HG03457 (cell line): ENCODE measurements around the gene ACVRL1.

Source experiments
- ATAC-seq: cut with Tn5 transposase; IDR thresholded peaks from one replicate; pipeline ENCODE4 v1.9.1; 2021; ENCODE audit warnings: moderate number of reproducible peaks; ENCODE audit not compliant: unreplicated experiment

ACVRL1 gene

DNA sequence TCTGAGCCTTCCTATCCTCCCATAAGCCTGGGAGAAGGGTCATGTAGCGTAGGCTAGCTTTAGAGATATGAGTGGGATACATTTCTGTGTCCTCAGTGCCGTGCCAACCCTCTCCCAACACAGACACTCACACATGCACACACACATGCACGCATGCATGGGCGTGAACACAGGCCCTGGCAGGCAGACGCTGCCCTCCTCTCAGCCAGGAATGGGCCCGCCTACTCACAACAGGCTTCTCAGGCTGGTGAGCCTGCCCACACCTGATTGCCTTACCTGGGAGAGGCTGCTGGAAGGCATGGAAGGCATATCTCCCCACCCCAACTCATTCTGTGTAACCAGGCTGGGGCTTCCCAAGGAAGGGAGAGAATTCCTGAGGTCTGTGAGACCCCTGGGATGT lies 31.4 kb downstream of the ACVRL1 start:
- ATAC-seq, result no peak

DNA sequence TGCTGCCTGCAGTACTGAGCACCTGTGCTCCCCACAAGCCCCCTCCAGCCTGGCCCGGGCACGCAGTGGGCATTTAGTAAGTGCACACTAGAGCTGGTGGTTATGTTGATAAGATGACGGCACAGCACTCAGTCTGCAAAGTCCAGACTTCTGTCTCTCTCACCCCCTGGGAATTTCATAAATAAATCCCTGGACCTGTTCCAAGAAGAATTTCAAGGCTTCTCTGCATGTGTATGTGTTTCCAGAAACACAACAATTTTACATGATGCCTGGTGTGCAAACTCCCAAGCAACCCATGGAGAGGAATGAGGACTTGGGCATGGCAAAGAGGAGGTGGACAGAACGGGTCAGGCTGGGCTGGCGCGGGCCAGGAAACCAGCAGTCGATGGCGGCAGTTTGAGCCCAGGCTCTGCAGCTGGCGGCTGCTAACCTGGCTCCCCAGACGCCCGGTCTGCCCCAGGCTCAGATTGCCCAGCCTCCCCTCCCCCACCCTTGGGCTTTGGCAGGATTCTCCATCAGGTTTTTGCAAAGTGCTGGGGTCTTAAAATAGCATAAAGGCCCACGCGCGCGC lies 33.8 kb downstream of the ACVRL1 start:
- ATAC-seq, result no peak

DNA sequence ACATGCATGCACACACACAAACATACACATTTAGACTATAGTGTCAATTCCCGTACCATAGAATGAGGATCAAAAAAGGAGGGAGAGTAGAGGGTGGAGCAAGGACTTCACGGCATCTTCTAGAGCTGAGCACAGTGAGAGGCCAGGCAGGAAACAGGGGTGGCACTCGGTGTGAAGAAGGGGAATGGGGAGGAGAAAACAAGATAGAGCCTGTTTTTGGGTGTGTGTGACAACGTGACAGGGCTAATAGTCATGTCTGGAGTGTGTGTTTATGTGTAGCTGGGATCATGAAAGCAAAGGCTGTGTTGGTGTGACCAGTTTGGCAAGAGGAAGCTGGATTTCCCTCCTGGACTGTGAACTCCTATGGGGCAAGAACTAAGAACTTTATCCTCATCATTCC lies 34.3 kb downstream of the ACVRL1 start:
- ATAC-seq, result no peak

DNA sequence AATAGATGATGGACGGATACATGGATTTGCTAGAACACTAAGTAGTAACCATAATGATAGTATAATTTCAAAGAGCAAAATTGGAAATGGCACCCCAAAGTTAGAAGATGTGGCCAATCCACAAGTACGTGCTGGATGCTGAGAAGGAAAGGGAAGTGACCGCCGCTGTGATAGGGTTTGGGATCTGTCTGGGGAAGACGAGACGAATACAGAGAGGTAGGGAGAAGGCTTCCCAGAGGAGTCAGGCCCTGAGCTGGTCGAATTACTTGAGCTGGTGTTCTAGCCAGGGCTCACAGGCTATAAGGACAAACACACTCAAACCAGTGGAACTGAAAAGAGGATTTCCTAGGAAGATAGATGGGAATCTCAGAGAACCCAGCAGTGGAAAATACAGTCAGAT lies 34.8 kb downstream of the ACVRL1 start:
- no peak for ATAC-seq

DNA sequence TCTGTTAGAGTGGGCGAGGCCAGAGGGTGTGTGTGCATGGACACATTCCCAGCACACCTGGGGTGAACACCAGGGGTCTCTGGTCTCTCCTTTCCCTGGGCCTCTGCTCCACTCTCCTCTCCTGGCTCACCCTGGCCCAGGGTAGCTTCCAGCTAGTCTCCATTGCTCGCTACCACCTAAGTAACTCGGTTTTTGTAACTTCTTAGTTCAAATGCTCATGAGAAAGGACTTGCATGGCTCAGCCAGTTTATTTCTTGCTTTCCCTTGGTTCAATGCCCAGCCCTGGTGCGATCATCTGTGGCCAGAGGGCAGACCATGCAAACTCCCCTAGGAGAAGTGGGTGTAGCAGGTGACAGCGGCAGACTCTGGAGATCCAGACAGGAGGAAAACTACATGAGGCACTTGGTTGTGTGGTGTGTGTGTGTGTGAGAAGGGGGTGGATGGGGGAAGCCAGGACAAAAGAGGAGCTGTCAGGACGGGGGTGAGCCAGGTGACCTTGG lies 35.2 kb downstream of the ACVRL1 start:
- ATAC-seq, result no peak

DNA sequence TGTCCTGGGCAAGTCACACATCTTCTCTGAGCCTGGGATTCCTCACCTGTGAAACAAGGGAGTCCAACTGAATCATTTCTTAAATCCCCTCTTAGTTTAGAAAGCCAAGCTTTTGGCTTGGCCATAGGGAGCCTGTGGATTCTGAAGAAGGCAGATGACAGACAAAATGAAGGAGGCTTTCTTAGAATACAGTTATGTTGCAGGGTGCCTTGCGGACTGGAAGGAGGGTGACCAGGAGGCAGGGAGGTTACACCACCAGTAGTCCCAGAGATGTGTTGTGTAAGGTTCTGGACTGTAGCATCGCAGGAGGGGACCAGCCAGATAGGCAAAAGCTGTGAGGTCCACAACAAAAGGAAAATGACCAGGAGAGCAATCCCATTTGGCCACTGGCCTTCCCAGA lies 36.0 kb downstream of the ACVRL1 start:
- ATAC-seq, result no peak

DNA sequence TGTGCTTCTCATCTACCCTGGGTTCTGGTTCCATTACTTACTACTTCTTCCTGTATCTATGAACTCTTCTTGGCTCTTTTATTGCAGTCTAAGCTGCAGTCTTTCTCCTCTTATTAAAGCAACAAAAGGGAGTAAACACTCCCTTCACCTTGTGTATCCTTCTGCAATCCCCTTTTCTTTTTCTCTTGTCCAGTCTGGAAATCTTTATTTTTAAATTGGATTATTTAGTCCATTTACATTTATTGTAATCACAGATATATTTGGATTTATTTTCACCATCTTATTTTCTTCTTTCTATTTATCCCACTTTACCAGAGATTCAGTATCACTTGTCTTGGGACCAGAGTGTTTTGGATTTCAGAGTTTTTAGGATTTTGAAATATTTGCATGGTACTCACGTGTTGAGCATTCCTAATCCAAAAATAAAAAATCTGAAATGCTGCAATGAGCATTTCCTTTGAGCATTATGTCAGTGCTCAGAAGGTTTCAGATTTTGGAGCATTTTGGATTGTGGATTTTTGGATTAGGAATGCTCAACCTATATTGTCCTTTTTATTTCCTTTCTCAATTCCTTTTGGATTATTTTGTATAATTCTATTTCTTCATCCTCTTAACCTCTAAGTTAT lies 37.4 kb downstream of the ACVRL1 start:
- ATAC-seq, result no peak

DNA sequence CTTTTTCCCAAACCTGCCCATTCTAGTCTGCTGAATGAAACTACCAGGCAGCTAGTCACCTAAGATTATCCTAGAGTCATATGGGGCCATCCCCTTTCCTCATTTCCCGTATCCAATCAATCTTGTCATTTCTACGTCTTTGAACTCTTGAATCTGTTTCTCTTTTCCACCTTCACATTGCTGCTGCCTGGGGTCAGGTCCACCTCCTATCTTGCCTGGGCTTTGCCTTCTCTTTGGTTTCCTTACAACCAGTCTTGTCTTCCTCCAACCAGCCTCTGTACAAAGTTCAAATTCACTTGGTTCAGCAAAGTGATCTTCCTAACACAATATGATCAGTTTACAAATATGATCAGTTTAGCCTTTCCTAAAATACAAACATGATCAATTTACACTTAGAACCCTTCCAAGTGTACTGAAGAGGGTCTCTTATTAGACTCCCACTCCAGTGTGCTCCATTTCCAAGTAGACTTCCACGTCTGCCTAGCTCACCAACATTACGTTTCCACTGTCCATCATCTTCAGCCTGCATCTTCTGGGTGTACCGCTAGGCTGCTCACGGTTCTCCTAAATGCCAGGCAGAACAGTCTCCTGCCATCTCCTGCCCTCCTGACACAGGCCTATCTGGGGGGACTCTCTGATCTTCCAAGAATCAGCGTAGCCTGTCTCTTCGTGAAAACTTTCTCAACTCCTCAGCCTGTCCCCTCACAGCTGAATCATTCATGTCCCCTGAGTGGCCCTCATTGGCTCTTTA lies 40.1 kb downstream of the ACVRL1 start:
- no peak for ATAC-seq

DNA sequence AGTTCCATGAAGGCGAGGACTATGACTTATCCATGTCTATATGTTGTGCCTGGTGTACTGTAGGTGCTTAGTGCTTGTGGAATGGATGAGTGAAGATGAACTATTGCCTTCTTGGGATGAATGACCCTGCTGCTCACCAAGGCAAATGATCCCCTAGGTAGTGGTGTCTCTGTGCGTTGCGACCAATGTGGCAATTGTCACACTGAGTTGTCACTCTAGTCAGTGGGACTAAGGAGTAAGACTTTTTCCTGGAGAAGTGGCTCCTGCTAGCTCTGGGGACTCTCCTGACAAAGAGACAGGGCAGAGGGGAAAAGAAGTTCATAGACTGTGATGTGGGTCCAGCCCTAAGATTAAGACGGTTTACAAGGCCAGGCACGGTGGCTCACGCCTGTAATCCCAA lies 40.8 kb downstream of the ACVRL1 start:
- no peak for ATAC-seq

DNA sequence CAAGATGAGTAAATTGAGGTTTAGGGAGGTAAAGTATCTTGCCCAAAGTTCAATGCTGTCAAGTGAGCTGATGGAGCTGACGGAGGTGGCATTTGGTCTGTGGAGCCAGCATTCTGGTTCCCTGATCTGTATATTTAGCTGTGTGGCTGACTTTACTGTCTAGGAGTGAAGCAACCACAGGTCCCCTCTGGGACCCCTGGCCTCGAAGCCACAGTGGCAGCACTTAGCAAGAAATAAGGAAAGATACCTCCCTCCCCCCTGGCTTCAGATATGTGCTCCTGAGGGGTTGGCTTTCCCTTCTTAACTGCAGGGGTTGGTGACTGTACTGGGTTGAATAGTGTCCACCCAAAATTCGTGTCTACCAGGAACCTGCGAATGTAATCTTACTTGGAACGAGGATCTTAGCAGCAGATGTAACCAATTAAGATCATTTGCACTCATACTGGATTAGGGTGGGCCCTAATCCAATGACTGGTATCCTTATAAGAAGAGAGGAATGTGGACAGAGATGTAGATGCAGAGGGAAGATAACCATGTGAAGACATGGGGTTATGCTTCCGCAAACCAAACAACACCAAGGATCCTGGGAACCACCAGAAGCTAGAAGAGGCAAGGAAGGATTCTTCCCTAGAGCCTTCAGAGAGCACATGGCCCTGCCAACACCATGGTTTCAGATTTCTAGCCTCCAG lies 42.2 kb downstream of the ACVRL1 start:
- no peak for ATAC-seq

DNA sequence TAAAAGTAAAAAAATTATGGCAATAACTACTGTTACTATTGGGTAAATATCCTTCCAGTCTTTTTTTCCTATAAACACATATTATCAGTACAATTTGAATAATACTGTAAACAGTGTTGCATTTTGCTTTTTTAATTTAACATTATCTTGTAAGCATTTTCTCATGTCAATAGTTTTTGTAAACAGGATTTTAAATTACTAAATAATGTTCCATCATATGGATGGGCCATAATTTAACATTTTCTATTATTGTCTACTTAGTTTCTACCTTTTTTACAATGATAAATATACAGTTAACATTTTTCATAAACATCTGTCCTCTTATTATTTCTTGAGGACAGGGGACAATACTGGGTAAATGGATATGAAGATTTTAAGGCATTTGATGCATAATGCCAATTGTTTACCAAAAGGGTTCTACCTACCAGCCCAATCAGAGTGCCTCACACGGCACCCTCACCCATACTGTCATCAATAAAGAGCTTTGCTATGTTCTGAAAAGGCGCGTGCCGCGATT lies 43.4 kb downstream of the ACVRL1 start:
- no peak for ATAC-seq

DNA sequence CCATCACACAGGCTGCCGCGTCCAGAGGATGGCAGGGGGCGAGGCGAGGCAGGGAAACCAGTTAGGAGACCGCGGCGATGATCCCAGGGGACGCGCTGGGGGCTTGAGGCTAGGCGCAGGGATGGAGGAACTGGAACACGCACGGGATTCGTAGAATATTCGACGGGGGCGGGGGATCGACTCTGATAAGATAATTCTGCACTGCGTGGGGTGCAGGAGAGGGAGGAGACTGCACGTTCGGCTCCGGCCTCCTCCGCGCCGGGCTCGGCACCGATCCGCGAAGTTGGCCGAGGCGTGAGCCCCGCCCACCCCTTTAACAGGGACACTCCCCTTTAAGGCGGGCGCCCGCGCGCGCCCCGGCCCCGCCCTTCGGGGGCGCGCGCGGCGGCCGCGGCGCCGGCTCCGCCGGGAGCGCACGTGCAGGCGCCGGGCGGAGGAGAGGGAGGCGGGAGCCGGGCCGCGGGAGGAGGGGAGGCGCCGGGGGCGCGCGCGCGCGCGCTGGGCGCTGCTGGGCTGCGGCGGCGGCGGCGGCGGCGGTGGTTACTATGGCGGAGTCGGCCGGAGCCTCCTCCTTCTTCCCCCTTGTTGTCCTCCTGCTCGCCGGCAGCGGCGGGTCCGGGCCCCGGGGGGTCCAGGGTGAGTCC lies 44.0 kb downstream of the ACVRL1 start, which contains the start of gene ACVR1B:
TSS of gene ACVR1B (plus strand) at position 501 of the 644 bp plus-strand sequence. CDS start at position 546, 45 bp downstream.
- peak; percentile 64 for ATAC-seq

DNA sequence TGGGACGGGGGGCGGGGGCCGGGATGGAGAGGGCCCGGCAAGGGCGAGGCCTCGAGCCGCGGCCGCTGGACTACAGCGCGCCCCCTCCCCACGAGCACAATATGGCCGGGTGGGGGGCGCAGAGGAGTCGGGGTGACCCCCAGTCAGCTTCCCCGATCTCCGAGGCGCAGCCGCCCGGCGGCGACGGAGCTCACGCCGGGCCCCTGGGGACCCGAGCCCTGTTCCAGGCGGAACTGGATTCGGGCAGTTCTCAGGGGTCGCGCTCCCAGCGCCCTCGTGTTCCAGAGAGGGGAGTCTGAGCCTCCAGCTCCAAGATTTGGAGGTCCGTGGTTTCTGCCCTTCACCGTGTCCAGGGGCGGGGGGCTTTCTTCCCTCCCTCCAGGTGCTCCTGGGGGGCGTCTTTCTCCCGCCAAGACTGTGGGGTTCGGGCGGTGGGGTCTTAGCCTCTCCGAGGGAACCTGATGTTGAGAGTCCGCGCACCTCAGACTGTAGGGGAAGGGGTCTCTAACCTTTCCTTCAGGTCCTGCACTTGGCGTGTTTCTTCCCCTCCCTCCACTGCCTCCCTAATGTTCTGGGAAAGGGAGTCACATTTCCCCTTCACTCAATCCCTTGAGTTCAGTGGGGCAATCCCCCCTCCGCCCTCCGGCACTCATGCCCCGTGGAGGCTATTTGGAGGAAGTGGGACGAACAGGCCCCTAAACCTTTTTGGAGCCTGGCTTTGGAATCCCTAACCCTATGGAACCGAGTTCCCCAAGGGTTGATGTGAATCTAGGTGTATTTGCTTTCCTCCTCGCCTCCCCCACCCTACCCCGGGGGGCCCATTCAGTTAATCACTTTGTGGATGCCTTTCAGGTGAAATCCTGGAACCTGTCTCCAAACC lies 44.8 kb downstream of the ACVRL1 start:
- no peak for ATAC-seq

DNA sequence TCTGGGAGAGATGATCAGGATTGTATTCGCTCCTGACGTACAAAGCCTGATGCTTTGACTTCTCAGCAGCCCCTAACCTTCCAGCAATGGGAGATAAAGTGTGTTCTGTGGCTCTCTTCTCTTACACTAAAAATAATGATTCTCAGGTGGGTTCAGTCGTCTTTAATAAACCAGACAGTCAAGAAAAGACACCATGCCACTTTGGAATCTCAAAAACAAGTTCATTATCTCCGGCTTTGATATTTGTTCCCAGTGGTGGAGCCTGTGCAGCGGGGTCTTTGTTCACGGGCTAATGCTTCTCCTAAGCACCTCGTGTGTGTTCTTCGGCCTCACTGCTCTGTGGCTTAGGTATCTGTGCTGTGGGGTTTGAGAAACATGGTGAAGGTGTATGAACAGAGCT lies 45.8 kb downstream of the ACVRL1 start:
- no peak for ATAC-seq

DNA sequence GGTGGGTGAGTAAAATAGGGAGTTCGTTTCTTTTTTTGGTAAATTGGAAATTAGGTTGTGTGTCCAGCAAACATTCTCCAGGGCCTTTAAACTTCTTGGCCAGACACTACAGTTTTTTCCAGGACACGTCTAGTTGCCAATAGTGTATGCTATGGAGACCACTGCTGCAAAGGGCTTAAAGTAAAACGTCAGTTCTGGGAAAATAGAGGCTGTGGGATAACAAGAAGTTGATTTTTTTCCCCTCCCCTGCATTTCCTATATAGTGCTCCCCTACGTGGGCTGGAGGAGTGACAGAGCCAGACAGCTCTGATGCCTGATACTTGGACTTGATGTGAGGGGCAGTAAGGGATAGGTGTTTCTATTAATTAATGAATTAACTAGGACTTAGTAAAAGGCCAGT lies 46.6 kb downstream of the ACVRL1 start:
- no peak for ATAC-seq

DNA sequence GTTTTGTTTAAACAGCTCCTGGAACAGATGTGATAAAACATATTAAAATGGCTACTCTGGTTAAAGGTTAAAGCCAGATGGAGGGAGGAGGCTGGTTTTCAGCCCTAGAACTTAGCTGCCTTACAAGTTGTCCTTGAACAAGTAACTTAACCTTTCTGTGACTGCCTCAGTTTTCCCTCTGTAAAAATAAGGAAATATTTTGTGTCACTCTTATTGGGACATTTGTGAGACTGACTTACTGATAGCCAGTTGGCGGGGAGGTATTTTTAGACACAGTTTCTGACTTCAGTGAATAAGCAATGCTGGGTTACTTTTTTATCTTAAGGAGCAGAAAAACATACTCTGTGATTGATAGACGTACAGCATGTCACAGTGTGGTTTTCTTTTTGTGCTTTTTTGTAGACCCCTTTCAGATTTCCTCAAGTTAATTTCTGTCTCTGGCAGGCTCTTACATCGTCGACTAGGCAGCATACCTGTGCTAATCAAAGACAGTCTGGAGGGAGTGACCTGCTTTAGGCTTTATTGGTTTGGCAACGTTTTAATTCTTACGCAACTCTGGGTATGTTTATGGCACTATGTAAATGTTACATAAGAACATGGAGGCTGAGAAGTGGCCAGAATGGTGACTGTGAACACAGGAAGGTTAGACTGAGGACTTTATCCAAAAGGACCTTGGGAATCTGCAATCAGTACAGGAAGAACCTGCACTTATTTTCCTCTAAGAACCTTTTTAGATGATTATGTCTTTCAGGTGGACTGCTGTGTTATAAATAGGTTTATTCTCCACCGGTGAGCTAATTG lies 47.5 kb downstream of the ACVRL1 start:
- no peak for ATAC-seq

DNA sequence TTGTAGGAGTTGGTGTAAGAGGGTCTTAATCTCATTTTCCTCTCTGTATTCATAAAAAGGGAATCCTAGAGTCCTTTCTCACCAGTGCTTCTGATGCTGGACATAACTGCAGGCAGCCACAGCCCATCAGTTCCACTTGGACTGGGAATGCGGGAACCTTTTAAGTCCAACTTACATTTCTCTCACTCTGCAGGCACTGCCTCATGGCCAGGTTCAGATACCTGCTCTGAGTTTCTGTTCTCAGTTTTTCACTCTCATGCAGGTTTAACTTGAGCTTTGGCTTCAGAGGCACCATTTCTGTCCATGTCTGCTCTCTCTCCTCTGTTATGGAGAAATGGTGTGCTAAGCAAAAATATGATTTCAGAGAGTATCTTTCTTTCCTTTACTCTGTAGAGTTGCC lies 48.4 kb downstream of the ACVRL1 start:
- no peak for ATAC-seq

DNA sequence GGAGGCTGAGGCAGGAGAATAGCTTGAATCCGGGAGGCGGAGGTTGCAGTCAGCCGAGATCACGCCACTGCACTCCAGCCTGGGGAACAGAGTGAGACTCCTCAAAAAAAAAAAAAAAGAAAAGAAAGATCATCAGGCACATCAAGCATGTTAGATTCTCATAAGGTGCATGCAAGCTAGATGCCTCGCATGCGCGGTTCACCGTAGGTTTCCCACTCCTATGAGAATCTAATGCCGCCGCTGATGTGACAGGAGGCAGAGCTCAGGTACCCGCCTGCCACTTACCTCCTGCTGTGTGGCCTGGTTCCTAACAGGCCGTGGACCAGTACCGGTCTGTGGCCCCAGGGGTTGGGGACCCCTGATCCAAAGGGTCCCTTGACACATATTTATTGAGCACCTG lies 51.2 kb downstream of the ACVRL1 start:
- ATAC-seq, result no peak

DNA sequence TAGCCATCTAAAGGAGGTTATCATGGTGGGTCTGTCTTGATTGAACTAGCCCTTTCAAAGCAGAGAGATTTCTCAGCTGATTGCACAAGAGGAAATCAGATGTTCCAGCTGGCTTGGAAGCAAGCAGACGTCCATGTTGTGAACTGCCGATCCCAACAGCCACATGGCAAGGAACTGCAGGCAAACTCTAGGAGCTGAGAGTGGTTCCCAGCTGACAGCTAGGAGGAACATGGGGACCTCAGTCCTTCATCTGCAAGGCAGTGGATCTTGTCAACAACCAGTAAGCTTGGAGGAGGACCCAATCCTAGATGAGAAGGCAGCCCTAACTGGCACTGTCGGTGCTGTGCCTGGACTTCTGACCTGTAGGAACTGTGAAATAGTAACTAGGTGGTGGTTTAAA lies 51.9 kb downstream of the ACVRL1 start:
- ATAC-seq, result no peak
